ENCODE measurements around the gene ZNF454.

Gene ZNF454

DNA sequence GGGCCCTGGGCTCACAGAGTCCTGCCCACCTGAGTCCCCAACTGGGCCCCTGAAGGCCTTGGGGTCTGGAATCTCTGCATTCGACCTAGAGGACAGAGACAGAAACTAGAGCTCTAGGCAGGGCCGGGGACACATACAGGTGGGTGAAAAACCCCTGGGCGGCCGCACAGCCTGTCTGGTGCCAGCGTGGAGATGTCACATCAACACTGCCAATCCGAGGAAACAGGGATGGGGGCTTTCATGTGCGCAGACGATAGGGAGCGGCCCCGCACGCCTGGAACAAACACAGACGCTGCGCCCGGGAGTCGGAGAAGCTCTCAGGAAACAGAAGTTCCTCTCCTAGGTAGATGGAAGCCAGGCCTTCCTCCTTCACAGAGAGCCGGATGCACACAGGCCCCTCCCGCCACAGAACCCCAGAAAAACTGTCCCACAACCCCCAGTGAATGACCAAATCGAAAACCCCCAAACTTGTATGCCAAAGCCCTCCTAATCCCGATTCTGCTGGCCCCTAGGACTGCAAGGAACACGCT, 52.3 kb downstream of the ZNF454 start:
- DNase-seq: no peak

DNA sequence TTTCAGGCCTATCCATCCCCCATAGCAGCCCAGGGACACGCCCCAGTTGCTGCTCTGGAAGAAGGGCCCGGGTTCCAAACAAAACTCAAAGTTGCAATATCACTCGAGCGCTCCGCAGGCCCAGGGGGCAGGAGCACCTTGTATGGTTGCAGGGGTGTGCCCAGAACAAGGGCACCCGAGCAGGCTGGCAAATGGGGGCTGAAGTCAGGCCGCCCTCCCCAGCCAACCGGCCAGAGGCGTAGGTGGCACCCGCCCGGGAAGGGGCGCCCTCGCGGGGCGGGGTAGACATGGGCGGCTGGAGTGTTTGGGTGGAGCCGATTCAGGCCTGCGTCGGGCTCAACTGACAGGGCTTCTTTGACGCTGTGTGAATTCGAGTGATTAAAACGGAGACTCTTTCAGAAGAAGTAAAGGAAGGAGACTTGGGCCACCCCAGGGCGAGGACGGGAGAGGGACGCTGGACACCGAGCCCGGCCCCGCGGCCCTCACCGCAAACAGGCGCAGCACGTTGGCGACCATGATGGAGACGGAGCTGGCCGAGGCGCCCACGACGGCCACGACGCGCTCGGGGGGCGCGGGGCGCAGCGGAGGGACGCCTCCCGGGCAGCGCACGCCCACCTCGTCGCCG, 53.1 kb downstream of the ZNF454 start:
- no peak for DNase-seq

DNA sequence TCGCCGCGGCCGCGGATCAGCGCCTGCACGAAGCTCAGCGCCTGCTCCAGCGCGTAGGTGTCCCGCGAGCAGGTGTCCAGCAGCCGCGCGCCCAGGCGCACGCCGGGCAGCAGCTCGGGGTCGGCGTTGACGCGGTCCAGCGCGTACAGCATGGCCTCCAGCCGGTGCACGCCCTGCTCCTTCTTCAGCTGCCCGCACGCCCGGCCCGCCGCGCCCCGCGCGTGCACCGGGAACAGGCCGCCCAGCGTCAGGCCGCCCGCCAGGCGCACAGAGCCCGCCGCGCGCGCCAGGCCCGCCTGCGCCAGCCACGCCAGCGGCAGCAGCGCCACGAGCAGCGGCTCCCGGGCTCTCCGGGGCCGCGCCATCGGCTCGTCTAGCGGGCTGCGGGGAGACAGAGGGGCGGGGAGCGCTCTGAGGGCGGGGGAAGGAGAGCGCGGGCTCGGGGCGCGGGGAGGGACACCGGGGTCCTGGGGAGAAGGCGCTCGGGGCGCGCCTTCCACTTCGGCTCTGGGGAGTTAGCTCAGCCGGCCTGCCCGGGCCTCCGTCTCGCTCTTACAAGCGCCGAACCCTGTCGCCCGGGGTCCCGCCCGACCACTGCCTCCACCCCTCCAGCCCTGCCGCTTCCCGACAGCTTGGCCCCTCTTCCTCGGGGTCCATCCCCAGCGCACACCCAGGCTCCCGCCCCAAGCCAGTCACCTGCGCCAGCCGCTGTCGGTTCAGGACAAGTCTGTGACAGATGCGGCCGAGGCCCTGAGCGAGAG, 53.8 kb downstream of the ZNF454 start, which contains the start of gene GRM6:
Gene GRM6, minus strand, starts transcription at position 741 of the 761 bp plus-strand sequence. Its CDS starts 376 bp downstream, at position 365.
- DNase-seq: no peak

DNA sequence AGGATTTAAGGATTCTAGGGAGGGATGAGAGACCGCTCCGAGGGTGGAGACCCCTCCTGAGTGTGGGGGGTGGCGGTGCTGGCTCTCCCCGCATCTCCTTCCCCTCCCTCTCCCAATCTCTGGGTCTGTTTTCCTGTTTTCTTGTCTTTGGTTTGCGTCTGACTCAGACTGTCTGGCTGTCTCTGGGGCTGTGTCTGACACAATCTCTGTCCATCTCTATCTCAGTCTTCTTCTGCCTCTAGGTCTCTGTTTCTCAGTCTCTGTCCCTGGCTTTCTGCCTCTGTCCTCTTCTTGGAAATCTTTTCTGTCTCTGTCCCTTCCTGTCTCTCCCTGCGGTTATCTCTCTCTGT, 54.3 kb downstream of the ZNF454 start:
- no peak for DNase-seq

DNA sequence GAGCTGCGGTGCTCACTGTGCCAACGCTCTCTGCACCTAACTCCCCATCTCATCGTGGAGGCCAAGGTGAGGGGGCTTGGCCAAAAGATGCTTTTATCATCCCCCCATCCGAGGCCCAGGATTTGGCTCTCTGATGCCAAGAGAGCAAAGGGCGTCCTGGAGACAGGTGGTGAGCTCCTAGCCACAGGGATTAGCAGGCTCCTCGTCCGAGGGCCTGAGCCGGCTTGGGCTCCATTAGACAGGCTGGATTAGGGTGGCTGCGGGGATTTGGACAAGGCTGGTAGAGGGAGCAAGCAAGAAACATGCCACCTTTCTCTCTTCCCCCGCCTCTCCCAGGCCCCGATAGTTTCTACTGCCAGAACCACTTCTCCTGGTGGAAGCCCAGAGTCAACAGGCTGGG, 55.2 kb downstream of the ZNF454 start:
- DNase-seq: no peak

DNA sequence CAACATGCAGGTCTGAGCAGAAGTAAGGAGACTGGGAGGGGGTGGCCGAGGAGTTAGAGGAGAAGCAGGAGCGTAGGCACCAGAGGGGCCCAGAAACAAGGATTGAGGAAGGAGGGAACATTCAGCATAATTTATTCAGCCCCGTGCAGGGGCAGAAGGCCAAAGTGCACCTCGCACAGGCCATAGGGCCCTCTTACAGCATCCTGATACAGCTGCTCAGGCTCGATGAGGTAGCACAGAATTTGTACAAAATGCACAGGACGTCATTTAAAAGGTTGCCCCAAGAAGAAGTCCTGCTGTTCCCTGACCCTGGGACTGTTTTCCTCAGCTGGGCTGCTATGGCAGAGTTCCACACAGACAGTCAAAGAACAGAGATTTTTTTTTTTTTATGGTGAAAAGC, 56.2 kb downstream of the ZNF454 start:
- DNase-seq: no peak

DNA sequence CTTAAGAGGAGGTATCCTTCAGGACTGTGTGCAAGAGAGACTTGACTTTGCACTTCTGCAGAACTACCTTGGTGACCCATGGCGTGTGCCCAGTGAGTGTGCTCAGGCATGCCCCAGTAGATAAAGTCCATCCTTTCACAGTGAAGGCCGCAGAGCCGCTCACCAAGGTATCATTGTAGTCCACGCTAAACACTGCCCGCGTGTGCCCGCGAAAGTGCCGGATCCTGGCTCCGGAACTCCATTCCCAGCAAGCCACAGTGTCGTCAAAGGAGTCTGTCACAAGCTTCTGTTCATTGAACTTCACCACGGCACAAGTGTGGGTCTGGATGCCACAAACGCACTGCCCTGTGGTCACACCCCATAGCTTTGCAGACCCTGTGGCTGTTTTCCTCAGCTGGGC, 57.4 kb downstream of the ZNF454 start:
- DNase-seq: no peak

DNA sequence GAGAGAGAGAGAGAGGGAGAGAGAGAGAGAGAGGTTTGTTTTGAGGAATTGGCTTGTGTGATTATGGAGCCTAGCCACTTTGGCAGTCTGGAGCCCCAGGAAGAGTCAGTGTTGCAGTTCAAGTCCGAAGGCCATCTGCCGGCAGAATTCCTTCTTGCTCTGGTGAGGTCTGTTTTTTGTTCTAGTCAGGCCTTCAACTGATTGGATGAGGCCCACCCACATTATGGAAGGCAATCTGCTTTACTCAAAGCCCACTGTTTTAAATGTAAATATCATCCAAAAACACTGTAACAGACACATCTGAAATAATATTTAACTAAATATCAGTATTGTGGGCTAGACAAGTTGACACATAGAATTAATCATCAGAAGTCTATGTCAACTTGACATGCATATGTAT, 65.6 kb downstream of the ZNF454 start:
- no peak for DNase-seq

DNA sequence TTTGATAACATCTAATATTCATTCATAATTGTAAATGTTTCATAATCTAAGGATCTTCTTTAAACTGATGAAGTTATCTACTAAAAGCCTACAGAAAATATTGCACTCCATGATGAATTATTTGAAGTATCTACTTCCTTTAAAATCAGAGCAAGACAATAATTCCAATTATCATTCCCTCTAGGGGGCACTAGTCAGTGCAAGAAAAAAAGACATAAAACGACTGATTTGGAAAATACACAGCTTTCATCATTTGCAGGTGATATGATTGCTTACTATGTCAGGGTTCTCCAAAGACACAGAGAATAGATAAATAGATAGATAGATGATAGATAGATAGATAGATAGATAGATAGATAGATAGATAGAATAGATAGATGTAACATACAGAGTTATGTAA, 67.7 kb downstream of the ZNF454 start:
- no peak for DNase-seq
